Tibial nerve (tissue), 4 donors: ENCODE measurements around the gene PKD2. TPM values are rescaled to one million over a fixed set of nuclear protein-coding genes. Genes with fewer than 3 reads are reported as not detected.
"Not testable (repeated sequence)": the region's sequence is repeated elsewhere in the genome, so short reads cannot be mapped to it uniquely, and the experiment has no call there.

Source experiments
- DNase-seq, 2 donors: peaks; one replicate each; pipeline ENCODE4 v3.0.0-alpha.2; 2019; ENCODE audit warnings: low spot score in 2 of 2
- H3K27ac ChIP-seq, 4 donors: fragments of 200-600 bp; sonication (generic) in 3 of 4; one replicate each; pipeline ENCODE4 v1.5.1; 2017 to 2019; ENCODE audit warnings: mild to moderate bottlenecking in 1 of 4
- H3K27me3 ChIP-seq, 2 donors: fragments of 200-600 bp; sonication (generic) in 1 of 2; one replicate each; pipeline versions ENCODE4 v1.5.1 to v1.6.0; 2017 to 2019
- H3K36me3 ChIP-seq, 3 donors: fragments of 200-600 bp; sonication (generic); one replicate each; pipeline ENCODE4 v1.5.1; 2018 to 2019
- H3K4me1 ChIP-seq, 4 donors: fragments of 200-600 bp; sonication (generic) in 3 of 4; one replicate each; pipeline ENCODE4 v1.5.1; 2017 to 2019
- H3K4me3 ChIP-seq, 4 donors: fragments of 200-600 bp; sonication (generic) in 3 of 4; one replicate each; pipeline ENCODE4 v1.5.1; 2017 to 2019; ENCODE audit warnings: mild to moderate bottlenecking in 1 of 4, moderate library complexity in 1 of 4
- H3K9me3 ChIP-seq, 4 donors: fragments of 200-600 bp; sonication (generic) in 3 of 4; one replicate each; pipeline ENCODE4 v1.5.1; 2017 to 2019
- EP300 ChIP-seq, 2 donors: sonication (generic); formaldehyde crosslinking; IDR thresholded peaks; one replicate each; pipeline ENCODE4 v1.6.1; 2017; ENCODE audit warnings: antibody characterized with exemption in 2 of 2, mild to moderate bottlenecking in 1 of 2
- POLR2A ChIP-seq, 2 donors: fragments of 450-650 bp; IDR thresholded peaks; one replicate each; pipeline ENCODE4 v1.6.1; 2017; ENCODE audit warnings: antibody characterized with exemption in 2 of 2, mild to moderate bottlenecking in 2 of 2, moderate library complexity in 2 of 2
- WGBS, 2 donors: methylation state at CpG; one replicate each; pipeline ENCODE4 v1.1.5; 2018; 5-methylcytosine and 5-hydroxymethylcytosine counted together
- small RNA-seq: library from RNA; depleted of rRNA; stranded (forward); fragments of <200 nt; gene quantifications from one replicate; pipeline ENCODE3, GENCODE V24; 2016
- total RNA-seq, 4 donors: library from RNA; depleted of rRNA; stranded (reverse); fragments of >200 nt; gene quantifications; one replicate each; pipeline ENCODE4 v1.1.0, GENCODE V29; 2016
- TF ChIP-seq, protein P1 (sequence below), 5 experiments: fragments of 200-600 bp in 3 of 5; fragments of 450-650 bp in 2 of 5; sonication (generic) in 3 of 5; IDR thresholded peaks; one replicate each; pipeline ENCODE4 v1.5.1; 2016 to 2019; ENCODE audit warnings: antibody characterized with exemption in 5 of 5, mild to moderate bottlenecking in 3 of 5, moderate library complexity in 2 of 5

Gene PKD2
- total RNA-seq, 4 donors from 2014 or later = 92.7 to 117 (median 94.7) TPM

- Histone ChIP-seq H3K27ac (no peak overlapping the region), H3K4me3 (no peak overlapping the region), H3K36me3 (no peaks in the 10 kb centered on the region), H3K4me1 (peaks cover 0 to 5% (median 0%) of the 10 kb centered on the region in 4 donors), H3K27me3 (no peaks in the 10 kb centered on the region), H3K9me3 (no peaks in the 10 kb centered on the region)
- no peak for DNase-seq
- TF ChIP-seq, protein P1, sequence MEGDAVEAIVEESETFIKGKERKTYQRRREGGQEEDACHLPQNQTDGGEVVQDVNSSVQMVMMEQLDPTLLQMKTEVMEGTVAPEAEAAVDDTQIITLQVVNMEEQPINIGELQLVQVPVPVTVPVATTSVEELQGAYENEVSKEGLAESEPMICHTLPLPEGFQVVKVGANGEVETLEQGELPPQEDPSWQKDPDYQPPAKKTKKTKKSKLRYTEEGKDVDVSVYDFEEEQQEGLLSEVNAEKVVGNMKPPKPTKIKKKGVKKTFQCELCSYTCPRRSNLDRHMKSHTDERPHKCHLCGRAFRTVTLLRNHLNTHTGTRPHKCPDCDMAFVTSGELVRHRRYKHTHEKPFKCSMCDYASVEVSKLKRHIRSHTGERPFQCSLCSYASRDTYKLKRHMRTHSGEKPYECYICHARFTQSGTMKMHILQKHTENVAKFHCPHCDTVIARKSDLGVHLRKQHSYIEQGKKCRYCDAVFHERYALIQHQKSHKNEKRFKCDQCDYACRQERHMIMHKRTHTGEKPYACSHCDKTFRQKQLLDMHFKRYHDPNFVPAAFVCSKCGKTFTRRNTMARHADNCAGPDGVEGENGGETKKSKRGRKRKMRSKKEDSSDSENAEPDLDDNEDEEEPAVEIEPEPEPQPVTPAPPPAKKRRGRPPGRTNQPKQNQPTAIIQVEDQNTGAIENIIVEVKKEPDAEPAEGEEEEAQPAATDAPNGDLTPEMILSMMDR (IDR thresholded peaks at IDR 0.05) = no peak
- TF ChIP-seq POLR2A (IDR thresholded peaks at IDR 0.05) (no peak), EP300 (IDR thresholded peaks at IDR 0.05) (no peak)
- 88 to 94% methylated on average over 5 of the region's 5 CpGs for WGBS, 2 donors
Observed at GRCh38 chr4:88112856-88113255, 105.4 kb downstream of the PKD2 start.

DNA sequence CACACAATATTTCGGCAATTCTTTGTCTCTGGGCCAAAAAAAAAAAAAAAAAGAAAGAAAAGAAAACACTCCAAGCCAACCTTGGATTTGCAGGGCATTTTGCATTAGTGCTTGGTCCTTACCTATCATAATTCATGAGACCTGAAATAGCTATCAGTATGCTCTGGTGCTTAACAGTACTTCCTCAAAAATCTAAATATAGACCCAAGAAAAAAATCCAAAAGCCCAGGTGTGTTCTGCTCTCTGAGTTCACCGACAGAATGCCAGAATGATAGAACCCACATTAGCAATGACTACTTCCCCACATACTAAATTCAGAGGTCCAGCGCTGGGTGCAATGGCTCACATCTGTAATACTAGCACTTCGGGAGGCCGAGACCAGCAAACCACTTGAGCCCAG, 108.2 kb downstream of the PKD2 start:
- Histone ChIP-seq H3K4me3 (no peak overlapping the region), H3K9me3 (peaks cover 0 to 20% (median 5%) of the 10 kb centered on the region in 4 donors), H3K27ac (no peak overlapping the region), H3K36me3 (peaks cover 0 to 20% (median 0%) of the 10 kb centered on the region in 3 donors), H3K4me1 (no peaks in the 10 kb centered on the region), H3K27me3 (no peaks in the 10 kb centered on the region)
- no peak for DNase-seq
- TF ChIP-seq EP300 (IDR thresholded peaks at IDR 0.05) = no peak
- no peak for TF ChIP-seq POLR2A (IDR thresholded peaks at IDR 0.05)
- TF ChIP-seq, protein P1 (IDR thresholded peaks at IDR 0.05) = no peak
- WGBS, 2 donors = 93 to 95% methylated on average over 4 to 5 of the region's 5 CpGs

DNA sequence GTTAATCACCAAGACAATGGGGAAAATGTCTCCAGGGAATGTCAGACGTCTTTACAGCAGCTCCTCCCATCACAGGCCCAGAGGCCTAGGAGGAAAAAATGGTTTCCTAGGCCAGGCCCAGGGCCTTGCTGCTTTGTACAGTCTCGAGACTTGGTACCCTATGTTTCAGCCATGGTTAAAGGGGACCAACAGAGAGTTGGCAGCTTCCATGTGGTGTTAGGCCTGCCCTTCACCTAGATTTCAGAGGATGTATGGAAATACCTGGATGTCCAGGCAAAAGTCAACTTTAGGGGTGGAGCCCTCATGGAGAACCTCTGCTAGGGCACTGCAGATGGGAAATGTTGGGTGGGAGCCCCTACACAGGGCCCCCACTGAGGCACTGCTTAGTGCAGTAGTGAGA, 112.5 kb downstream of the PKD2 start:
- Histone ChIP-seq H3K9me3 (peaks cover 0 to 22% (median 5%) of the 10 kb centered on the region in 4 donors), H3K27me3 (no peaks in the 10 kb centered on the region), H3K4me1 (no peaks in the 10 kb centered on the region), H3K4me3 (no peak overlapping the region), H3K27ac (no peak overlapping the region), H3K36me3 (peaks cover 0 to 32% (median 0%) of the 10 kb centered on the region in 3 donors)
- 65 to 71% methylated on average over 2 of the region's 2 CpGs for WGBS, 2 donors
- TF ChIP-seq, protein P1 (IDR thresholded peaks at IDR 0.05) = no peak
- TF ChIP-seq EP300 (IDR thresholded peaks at IDR 0.05) = no peak
- no peak for TF ChIP-seq POLR2A (IDR thresholded peaks at IDR 0.05)
- no peak for DNase-seq

GRCh38 chr4:88122260-88122659, 114.8 kb downstream of the PKD2 start:
- 76 to 90% methylated on average over 5 of the region's 5 CpGs for WGBS, 2 donors
- peaks cover 0 to 25% (median 5%) of the 10 kb centered on the region in 4 donors for H3K9me3 ChIP-seq
- DNase-seq = not testable (repeated sequence)

More at GRCh38 chr4:88122260-88122659, 114.8 kb downstream of the PKD2 start:
- peaks cover 0 to 32% (median 0%) of the 10 kb centered on the region in 3 donors for H3K36me3 ChIP-seq
- H3K27me3 ChIP-seq, H3K4me1 ChIP-seq, H3K4me3 ChIP-seq, H3K27ac ChIP-seq: not testable (repeated sequence)

Small RNAs within 50 kb of the gene (small RNA-seq; reads per million reads assigned to genes)
- not detected for gene RNU1-36P

Other genes starting within 250 kb of the PKD2 start
- not detected for gene IBSP, start 208.1 kb upstream of the PKD2 start, total RNA-seq
- gene MEPE, start 174.7 kb upstream of the PKD2 start, total RNA-seq = not detected
- gene SPP1, start 31.9 kb upstream of the PKD2 start, total RNA-seq = 100 to 1,000 TPM in 2 of 4 donors, 10 to 100 TPM in 2; 59.0 to 344 (median 174) TPM
- gene ABCG2, start 151.0 kb downstream of the PKD2 start, total RNA-seq = 10 to 100 TPM in 2 of 4 donors, 1 to 10 TPM in 2; 5.3 to 12.0 (median 8.2) TPM